ELR (cell line): ENCODE data around the gene ATP6V0E2.
"Not testable (repeated sequence)": the region's sequence is repeated elsewhere in the genome, so short reads cannot be mapped to it uniquely, and the experiment has no call there.

Source experiments
- DNase-seq: peaks from one replicate; pipeline ENCODE4 v3.0.0-alpha.2; 2015; ENCODE audit warnings: low read depth

The ATP6V0E2 gene

DNA sequence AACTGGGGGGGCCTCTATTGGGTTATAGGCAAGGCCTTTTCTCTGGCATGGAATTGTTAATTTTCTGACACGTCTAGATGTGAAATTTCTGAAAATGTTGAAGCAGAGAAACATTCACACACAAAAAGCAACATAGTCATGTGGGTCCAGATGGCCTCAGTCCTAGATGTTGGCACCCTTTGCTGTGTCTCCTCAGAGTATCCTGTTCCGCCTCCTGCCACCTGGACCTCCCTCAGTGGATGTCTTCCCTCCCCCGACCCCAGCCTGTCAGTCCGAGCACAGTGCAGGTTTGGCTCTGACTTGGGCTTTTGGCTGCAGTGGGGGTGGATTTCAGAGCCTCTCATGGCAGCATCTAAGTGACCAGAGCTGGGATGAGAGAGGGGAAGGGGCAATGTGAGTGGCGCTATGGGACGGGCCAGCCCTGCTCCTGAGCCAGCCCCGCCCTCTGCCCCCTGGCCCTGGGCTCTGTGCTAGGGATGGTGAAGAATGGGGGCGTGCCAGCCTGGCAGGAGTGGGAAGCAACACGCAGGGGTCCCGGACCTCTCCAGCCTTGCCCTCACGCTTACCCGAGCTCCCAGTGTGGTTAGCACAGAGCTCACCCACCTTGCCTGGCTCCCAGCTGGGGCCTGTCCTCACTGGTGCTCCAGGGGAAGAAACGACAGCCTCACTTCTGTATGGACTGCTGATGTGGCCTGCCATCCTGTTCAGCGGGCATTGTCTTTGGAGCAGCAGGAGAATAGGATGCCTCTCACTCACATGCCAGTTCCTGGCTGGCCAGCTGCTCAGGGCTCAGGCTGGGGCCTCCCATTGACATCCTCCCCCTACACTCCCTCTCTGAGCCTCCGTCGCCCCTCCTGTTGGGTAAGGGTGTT is 6.2 kb downstream of the ATP6V0E2 start:
- DNase-seq = no peak

DNA sequence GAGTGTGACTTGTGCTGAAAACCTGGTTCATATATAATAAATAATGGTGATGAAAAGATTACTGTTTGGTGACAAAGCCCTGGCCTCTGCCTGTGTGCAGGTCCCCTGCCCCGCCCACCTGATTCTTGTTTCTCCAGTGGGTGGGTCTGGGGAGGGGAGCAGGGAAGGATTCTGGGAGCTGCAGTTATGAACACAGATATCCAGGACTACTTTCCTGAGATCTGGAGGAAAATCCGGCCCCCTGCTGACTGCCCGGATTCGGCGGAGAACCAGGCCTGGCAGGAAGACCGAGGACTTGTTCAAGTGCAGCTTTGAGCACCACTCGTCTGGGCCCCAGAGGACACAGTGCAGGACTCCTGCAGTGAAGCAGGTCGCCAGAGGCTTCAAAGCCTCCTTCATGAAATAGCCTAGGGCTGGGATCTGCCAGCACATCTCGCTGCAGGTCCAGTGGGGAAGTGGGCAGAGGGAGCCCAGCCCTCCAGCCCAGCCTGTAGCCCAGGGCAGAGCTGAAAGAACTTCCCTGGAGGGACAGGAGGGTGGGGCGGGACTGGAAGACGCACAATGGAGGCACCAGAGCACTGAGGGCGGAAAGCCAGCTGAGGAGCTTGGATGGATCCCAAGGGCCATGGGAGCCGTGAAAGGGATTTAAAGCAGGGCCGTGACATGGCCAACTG is 7.0 kb downstream of the ATP6V0E2 start:
- no peak for DNase-seq

DNA sequence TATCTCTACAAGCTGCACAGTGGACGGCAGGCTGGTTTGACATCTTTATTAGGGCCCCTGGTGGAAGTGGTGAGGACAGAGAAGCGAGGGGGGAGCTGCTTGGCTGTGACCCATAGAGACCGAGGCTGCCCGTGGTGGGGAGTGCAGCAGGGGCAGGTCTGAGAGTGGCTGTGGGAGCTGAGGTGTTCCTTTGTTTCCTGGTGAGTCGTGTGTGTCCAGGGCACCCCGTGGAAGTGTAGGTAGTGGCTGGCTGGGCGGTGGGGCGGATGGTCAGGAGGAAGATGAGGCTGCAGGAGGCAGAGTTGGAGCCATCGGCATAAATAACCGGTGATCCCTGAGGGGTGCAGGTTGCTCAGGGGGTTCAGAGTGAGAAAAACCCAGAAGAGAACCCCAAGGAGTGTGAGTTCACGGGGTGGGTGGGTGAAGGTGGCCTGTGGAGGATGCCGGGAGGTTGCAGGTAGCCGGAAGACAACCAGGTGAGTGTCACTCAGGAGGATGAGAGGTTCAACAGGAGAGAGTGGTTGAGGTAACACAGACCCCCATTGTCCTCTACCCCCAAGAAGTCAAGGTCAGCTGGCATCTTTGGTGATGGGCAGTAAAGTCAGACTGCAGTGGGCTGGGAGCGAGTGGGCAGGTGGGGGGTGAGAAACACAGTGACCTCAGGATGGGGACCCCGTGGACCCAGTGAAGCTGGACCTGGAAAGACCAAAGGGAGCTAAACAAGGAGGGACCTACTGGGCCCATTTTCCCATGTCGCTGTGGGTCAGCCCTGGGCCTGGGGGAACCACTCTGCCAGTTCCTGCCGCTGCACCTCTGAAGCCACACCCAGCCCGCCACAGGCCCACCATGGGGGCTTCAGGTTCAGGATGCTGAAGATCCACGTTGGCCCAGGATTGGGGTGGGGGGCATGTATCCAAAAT is 7.8 kb downstream of the ATP6V0E2 start:
- no peak for DNase-seq

DNA sequence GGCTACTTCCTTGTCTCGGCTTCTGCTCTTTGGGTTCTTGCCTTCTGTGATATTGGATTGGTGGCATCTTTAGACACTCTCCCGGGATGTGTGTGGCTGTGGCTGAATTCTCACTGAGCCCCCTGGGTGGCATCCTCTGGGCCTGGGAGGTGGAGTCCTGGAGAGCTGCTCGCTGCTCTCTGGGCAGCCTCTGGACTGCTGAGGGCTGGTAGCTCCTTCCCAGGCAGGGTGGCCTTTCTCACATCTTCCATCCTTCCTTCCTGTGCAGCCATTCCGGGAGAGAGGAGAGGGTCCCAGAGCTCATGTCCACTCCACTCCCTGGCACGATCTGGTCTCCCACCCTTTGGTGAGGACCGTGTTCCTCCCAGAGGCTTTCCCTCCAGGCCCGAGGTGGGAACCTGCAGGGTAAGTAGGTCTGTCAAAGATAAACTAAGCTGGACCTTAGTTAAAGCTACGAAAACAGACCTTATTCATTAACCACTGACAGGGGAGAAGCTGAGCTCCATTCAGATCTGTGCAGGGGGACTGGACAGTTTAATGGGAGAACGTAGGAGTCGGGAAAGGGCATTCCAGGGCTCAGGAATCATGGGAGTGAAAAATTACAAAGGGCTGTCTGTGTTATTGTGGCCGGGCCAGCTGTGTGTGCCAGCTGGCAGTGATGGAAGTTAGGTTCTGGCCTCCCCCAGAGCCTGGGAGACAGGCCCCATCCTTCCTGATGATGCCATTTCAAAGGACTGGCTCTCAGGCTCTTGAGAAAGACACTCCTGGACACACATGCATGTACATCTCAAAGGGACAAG is 8.7 kb downstream of the ATP6V0E2 start:
- no peak for DNase-seq

DNA sequence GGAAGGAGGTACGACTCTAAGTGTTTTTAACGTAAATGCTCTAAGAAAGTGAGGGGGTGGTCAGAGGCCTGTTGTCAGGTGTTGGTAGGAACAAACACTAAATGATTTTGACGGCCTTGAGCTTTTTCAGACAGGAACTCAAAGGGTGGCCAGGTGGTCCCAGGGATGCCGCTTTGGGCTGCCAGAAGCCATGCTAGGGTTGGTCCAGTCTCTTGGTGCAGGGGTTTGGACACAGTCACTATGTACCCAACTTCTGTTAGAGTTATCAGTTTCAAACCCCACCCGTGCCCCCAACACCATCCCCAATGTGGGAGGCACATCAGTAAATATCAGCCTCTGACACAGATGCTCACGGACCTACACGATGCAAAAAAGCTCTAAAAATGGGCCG is 9.3 kb downstream of the ATP6V0E2 start:
- no peak for DNase-seq

DNA sequence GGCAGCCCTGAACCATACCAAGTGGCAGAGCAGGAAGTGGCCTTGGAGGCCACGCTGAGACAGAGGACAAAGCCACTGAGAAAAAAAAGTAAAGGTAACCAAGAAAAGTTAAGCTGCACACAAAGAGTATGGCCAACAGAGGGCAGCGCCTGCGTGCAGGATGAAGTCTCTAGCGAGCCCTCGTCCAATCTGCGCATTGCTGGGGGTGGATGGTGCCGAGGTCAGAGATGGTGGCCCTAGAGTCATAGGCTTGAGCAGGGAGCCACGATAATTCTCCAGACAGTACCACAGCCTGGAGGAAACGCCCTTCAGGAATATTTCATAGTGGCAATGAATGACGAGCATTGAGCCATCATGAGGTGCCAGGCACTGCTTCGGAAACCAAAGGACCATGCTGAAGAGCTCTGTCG is 9.7 kb downstream of the ATP6V0E2 start:
- DNase-seq = peak; percentile 55

DNA sequence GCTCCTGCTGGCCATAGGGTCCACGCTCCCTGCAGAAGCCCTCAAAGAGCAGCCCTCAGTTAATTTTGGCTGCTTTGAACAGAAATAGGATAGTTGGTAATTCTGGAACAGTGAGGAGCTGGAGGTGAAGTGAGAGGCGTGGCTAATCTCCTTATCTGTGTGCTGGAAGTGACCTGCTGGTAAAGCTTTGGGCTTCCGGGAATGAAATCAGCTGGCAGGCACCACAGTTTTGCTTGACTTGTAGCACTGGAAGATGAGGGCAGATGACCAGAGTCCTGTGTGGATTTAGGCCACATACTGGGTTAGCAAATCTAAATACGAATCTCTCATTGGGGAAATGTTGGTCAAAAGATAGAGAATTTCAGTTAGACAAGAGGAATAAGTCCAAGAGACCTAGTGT is 10.2 kb downstream of the ATP6V0E2 start:
- DNase-seq = no peak

DNA sequence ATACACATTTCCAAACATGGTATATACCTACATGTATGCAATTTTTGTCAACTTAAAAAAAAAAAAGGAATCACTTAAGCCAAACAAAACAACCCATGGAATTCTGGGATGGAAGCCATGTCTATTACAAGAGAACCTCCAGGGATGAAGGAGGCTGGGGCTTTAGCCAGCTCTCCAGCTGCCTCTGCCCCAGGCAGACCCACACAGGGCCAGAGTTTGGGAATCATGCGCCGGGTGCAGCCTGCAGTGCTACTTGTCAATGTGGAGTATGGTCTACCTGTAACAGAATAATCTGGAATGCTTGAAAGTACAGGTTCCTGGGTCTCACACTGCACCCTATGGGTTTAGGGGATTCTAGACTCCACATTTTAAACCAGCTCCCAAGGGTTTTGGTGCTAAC is 10.8 kb downstream of the ATP6V0E2 start:
- DNase-seq = no peak

DNA sequence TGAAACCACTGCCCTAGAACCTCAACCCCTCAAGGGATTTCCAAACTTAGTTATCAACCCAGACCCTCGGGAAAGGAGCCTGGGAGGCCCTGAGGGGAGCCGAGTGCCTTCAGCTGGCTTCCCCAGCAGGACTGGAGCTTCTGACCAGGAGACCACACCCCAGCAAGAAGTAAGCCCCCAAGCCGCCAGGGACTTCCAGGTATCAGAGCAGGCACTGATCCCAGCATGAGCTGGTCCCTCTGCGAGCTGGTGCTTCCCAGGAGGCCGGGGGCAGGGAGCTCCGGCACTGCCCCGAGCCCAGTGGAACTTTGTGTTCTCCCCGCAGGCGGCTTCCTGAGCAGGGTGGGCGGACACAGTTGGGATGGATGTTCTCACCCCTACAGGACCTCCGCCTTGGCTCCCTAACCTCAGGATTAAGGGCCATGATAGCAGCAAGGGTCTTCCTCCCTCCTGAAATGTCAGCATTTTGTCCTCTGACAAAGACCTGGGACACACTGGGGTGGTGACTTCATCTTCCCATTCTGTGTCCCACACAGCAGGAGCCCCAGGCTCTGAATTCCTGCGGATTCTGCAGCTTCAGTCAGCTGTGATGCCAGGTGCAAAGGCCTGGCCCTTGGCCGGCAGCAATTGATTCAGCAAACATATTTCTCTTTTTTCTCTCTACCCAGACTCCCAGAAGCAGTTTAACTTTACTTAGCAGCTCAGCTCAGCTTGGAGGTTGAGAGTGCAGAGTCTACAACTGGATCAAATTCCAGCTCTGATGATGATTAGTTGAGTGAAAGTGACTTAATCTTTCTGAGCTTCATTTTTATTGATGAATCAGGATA is 11.6 kb downstream of the ATP6V0E2 start:
- no peak for DNase-seq

DNA sequence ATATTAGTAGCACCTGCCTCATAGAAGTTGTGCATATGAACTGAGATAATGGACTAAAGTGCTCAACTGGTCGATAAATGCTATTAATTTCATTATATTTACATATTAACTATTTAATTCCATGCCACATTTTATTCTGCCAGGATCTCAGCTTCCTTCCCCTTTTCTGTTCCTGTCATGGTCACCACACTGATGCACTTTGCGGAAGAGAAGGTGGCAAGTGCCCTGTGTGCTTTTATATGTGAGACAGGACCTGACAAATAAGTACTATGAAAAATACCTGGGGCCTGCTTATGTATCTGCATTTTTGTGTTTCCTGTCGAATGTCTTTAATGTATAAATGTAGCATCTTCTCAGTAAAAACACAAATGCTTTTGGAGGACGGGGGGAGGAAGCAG is 12.2 kb downstream of the ATP6V0E2 start:
- DNase-seq = no peak

DNA sequence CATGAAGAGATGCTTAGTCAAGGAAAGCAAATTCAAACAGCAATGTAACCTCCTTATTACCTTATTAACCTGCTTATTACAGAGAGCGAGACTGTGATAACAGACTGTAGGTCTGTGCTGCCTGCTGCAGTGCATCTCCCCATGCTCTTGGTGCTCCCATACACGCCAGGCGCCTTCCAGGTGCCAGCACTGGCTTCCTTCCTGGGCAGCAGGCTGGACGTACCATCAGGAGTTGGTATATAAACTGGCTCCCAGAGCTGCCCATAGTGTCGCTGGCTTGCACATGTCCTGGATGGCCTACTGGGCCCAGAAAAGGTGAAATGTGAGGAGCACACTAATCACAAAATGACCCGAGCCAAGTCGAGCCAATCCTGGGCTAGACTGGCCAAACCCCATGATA is 13.5 kb downstream of the ATP6V0E2 start:
- DNase-seq = no peak

DNA sequence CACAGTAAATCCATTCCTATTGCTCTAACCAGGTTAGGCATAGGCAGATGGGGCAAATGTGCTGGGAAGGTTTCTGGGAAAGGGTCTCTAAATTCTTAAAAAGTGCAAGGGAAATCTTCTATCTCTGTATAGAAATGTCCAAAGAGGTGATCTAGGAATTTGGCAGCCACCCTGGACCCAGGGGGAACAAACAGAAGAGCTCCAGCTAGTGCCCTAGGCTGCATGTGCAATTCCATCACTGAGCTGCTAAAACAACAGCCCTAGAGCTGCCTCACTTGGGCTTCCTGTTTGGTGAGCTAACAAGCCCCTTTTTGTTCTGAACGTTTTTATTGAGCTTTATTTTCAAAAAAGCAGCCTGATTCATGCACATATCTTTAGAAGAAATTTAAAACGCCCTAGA is 16.9 kb downstream of the ATP6V0E2 start:
- DNase-seq = not testable (repeated sequence)

DNA sequence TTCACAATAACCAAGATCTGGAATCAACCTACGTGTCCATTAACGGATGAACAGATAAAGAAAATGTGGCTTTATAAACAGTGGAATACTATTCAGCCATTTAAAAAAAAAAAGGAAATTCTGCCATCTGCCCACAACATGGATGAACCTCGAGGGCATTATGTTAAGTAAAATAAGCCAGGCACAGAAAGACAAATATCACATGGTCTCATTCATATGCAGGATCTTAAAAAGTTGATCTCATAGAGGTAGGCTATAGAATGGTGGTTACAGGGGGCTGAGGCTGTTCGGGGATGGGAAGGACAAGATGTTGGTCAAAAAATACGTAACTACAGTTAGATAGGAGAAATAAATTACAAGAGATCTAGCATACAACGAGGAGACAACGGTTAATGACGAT is 21.2 kb downstream of the ATP6V0E2 start:
- not testable (repeated sequence) for DNase-seq

DNA sequence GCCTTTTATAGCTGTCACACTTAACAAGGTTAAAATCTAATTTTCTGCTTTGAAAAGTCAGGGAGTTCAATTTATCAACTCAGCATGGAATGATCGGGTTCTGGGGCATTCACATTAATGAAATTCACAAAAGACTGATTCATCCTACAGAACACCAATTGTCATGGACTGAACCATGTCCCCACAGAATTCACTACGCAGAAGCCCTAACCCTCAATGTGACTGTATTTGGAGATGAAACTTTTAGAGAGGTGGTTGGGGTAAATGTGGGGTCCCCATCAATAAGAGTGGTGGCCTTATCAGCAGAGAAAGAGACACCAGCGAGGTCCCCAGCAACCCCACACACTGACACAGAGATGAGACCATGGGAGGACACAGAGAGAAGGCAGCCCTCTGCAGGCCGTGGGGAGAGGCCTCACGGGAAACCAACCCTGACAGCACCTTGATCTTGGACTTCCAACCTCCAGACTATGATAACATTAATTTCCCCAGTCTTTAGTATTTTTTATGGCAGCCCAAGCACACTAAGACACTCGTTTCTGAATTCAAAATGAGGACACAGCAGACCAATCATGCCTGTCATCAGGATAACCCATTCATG is 34.1 kb downstream of the ATP6V0E2 start:
- DNase-seq = not testable (repeated sequence)

DNA sequence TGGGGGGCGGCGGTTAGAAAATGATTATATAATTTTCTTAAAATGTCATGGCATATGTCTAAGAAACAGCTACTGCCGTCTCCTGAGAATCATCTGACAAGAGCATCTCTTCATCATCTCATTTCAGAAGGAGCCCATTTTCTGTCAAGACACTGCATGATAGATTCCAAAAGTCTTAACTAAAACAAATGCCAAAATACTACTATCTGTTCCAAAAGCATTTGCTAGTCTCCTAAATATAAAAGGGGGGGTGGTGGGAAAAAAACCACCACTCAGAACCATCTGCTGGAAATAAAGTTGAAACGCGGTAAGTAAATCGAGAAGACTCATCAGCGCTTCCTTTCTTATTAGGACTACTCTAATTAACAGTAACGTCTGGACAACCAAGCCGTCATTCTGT is 36.5 kb downstream of the ATP6V0E2 start:
- not testable (repeated sequence) for DNase-seq

DNA sequence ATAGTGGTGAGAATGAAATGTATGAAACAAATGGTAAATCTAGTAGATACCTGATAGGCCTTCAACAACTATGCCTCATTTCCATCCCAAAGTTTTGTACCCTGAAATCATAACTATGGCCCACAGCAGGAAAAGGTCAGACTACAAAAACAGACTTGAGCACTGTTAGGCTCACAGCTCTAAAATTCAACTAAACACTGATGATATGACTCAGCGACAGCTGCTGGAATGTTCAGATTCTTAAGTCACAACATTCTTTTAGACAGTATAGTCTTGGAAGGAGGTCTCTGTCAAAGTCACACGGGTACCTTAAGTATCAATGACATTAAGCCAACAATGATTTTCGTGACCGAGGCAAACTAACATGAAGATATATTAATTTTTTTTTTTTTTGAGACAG is 38.4 kb downstream of the ATP6V0E2 start:
- peak; percentile 7 for DNase-seq

DNA sequence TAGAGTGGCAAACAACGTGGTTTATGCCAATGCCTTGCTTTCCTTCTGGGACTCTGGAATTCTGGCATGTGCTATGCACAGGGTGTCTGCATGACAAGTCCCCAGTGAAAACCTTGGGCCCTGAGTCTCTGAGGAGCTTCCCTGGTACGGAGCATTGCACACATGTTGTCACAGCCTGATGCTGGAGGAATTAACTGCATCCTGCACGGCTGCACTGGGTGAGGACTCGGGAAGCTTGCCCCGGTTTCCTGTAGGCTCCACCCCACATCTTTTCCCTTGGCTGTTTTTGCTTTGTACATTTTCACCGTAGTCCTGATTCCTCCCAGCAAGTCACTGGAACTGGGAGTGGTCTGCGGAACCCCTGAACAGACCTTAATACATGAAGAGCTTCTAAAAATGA is 52.6 kb downstream of the ATP6V0E2 start:
- DNase-seq = not testable (repeated sequence)
